IPS DF 6.9 (cell line): ENCODE results near the gene POLR1E.

Experiments used
- DNase-seq: peaks from one replicate; pipeline ENCODE4 v3.0.0-alpha.2; 2013; ENCODE audit warnings: low read depth, low spot score
- H3K27ac ChIP-seq: one replicate; pipeline ENCODE4 v1.5.1; 2013; ENCODE audit warnings: low read length, control low read depth
- H3K27me3 ChIP-seq: 2 replicates; pipeline ENCODE4 v1.6.1; 2013; ENCODE audit warnings: mild to moderate bottlenecking, low read length; ENCODE audit not compliant: control insufficient read depth, insufficient read depth
- H3K36me3 ChIP-seq: 2 replicates; pipeline ENCODE4 v1.6.1; 2013; ENCODE audit warnings: low read length; ENCODE audit not compliant: control insufficient read depth, insufficient read depth
- H3K4me1 ChIP-seq: 2 replicates; pipeline ENCODE4 v1.6.1; 2013; ENCODE audit warnings: low read length; ENCODE audit not compliant: control insufficient read depth, insufficient read depth
- H3K4me3 ChIP-seq: 2 replicates; pipeline ENCODE4 v1.5.1; 2013; ENCODE audit warnings: mild to moderate bottlenecking, low read length
- H3K9me3 ChIP-seq: 2 replicates; pipeline ENCODE4 v1.6.1; 2013; ENCODE audit warnings: low read length, inconsistent platforms; ENCODE audit not compliant: control insufficient read depth, insufficient read depth
- WGBS: extraction: QIAGEN DNeasy Blood & Tissue Kit; methylation state at CpG from one replicate; pipeline ENCODE4 v1.1.7; 2013; ENCODE audit warnings: mixed read lengths, missing lambda C conversion rate; ENCODE audit not compliant: insufficient read length, insufficient coverage; 5-methylcytosine and 5-hydroxymethylcytosine counted together

The POLR1E gene

DNA sequence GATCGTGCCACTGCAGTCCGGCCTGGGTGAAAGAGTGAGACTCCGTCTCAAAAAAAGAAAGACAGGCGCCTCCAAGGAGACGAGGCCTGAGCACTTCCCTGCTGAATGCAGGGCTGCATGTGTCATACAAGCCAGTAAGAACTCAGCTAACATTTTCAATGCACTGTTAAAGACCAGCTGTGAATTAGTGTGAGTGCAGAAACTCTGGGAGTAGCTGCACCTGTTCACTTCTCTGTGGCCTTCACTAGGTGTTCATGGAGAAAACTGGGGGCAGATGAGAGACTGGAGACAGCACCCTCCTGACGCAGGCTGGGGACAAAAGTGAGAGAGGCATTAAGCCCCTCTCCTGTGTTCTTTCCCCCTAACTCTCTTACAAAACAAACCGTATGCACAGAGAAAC, 48.7 kb downstream of the POLR1E start:
- no peak overlapping the region for H3K27ac ChIP-seq
- no CpG with 5 or more reads among the region's 7 CpGs for WGBS
- H3K4me3 ChIP-seq = no peak overlapping the region
- no peaks in the 10 kb centered on the region for H3K4me1 ChIP-seq
- DNase-seq = no peak
- H3K27me3 ChIP-seq = no peaks in the 10 kb centered on the region
- no peaks in the 10 kb centered on the region for H3K9me3 ChIP-seq
- no peaks in the 10 kb centered on the region for H3K36me3 ChIP-seq

DNA sequence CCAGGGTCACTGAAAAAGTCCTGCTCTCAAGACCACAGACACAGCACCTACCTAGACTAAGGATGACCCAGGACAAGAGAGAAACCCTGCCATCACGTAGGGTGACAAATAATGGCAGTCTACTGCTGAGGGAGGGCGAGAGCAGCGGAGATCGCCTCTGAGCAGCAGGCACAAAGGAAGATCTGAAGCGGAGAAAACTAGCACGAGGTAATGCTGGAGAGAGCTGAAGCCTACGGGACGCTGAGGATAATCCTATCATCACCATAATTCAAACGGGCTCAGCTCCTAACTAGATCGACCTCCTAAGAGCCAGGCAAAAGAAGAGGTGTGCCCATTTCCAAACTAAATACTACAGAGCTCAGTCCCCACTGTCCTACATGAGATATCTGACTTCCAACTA, 49.2 kb downstream of the POLR1E start:
- DNase-seq = no peak
- H3K27me3 ChIP-seq = no peaks in the 10 kb centered on the region
- H3K27ac ChIP-seq = no peak overlapping the region
- H3K36me3 ChIP-seq = no peaks in the 10 kb centered on the region
- H3K4me3 ChIP-seq = no peak overlapping the region
- no peaks in the 10 kb centered on the region for H3K4me1 ChIP-seq
- no peaks in the 10 kb centered on the region for H3K9me3 ChIP-seq
- WGBS = no CpG with 5 or more reads among the region's 10 CpGs

GRCh38 chr9:37538099-37538498, 52.4 kb downstream of the POLR1E start:
- DNase-seq = no peak
- H3K4me3 ChIP-seq = no peak overlapping the region
- H3K27me3 ChIP-seq = no peaks in the 10 kb centered on the region
- WGBS = no CpG with 5 or more reads among the region's 7 CpGs
- no peak overlapping the region for H3K27ac ChIP-seq
- peaks cover 5% of the 10 kb centered on the region; the same call in 1 of the 2 replicates for H3K36me3 ChIP-seq
- H3K9me3 ChIP-seq = no peaks in the 10 kb centered on the region
- no peaks in the 10 kb centered on the region for H3K4me1 ChIP-seq

DNA sequence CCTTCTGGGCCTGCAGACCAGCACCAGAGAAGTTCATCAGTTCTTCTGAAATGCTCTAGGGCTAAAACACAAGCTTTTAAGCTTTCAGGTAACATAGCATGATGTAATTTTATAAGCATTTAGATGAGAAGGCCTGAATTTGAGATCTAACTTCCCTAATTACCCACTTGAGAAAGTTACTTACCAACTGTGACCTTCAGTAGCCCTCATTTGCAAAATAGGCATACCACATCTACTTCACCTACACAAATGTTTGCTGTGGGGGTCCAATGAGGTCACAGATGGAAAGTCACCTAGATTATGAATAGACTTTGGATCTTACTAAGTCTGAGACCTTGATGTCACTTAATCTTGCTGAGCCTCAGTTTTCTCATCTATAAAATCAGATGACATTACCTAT, 53.9 kb downstream of the POLR1E start:
- H3K36me3 ChIP-seq = peaks cover 5% of the 10 kb centered on the region; the same call in 1 of the 2 replicates
- no peaks in the 10 kb centered on the region for H3K9me3 ChIP-seq
- DNase-seq = no peak
- no peak overlapping the region for H3K4me3 ChIP-seq
- no peaks in the 10 kb centered on the region for H3K27me3 ChIP-seq
- no peak overlapping the region for H3K27ac ChIP-seq
- H3K4me1 ChIP-seq = no peaks in the 10 kb centered on the region

DNA sequence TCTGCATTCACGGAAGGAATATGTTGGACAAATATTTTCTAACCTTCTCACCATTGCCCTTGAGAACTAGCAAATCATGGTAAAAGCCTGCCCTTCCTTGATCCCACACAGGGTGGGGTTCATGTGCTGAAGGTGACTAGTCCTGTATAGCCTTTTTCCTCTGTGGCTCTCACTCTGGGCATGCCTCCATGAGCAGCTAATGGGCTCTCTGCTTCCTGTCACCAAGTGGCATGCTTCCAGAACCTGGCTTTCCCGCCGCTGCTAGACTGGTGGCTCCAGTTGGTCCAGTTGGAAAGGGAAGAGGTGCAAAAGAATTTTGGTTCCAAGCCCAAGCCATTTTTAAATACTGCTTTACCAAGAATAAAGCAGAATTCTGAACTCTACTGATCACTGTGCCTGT, 54.9 kb downstream of the POLR1E start:
- DNase-seq = no peak
- Histone ChIP-seq H3K27me3 (no peaks in the 10 kb centered on the region), H3K27ac (no peak overlapping the region), H3K4me3 (no peak overlapping the region), H3K4me1 (no peaks in the 10 kb centered on the region), H3K36me3 (peaks cover 5% of the 10 kb centered on the region; the same call in 1 of the 2 replicates), H3K9me3 (no peaks in the 10 kb centered on the region)
- no CpG with 5 or more reads among the region's 3 CpGs for WGBS

DNA sequence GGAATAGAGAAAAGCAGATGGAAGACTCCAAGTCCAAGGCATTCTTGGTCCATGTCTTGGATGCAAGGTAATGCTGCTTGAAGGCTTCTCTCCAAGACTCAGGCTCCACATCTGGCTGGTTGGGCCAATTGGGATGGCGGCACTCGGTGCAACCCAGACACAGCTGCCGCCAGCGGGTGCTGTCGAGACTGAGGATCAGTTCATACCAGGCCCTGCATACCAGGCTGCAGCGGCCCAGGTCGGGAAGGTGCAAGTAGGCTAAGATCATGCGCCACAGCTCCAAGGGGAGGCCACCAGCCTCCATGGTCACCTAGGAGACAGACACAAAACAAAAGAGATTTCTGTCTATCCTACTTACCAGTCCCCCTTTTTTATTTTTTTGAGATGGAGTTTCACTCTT, 55.7 kb downstream of the POLR1E start:
- Histone ChIP-seq H3K4me3 (no peak overlapping the region), H3K36me3 (peaks cover 5% of the 10 kb centered on the region; the same call in 1 of the 2 replicates), H3K4me1 (no peaks in the 10 kb centered on the region), H3K9me3 (no peaks in the 10 kb centered on the region), H3K27me3 (no peaks in the 10 kb centered on the region), H3K27ac (no peak overlapping the region)
- WGBS = no CpG with 5 or more reads among the region's 8 CpGs
- no peak for DNase-seq

DNA sequence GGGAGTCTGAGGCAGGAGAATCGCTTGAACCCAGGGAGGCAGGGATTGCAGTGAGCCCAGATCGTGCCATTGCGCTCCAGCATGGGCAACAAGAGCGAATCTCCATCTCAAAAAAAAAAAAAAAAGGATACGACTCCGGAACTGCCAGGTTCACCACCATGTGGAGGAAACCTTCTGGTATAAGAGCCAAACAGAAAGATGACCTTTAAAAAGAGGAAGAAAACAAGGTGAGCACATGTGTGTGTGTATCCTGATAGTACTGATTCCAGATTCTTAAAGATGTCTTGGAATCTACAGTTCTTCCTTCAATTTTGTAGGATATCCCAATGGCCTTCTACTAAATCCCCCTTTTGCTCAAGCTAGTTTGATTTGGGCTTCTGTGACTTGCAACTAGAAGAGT, 56.7 kb downstream of the POLR1E start:
- no peak for DNase-seq
- no CpG with 5 or more reads among the region's 6 CpGs for WGBS
- Histone ChIP-seq H3K4me1 (no peaks in the 10 kb centered on the region), H3K36me3 (peaks cover 5% of the 10 kb centered on the region; the same call in 1 of the 2 replicates), H3K4me3 (no peak overlapping the region), H3K9me3 (no peaks in the 10 kb centered on the region), H3K27ac (no peak overlapping the region), H3K27me3 (no peaks in the 10 kb centered on the region)

GRCh38 chr9:37542895-37543294, 57.1 kb downstream of the POLR1E start:
- Histone ChIP-seq H3K4me1 (no peaks in the 10 kb centered on the region), H3K36me3 (peaks cover 5% of the 10 kb centered on the region; the same call in 1 of the 2 replicates), H3K27ac (no peak overlapping the region), H3K9me3 (no peaks in the 10 kb centered on the region), H3K27me3 (no peaks in the 10 kb centered on the region), H3K4me3 (no peak overlapping the region)
- DNase-seq = no peak
- no CpG with 5 or more reads among the region's 1 CpG for WGBS

DNA sequence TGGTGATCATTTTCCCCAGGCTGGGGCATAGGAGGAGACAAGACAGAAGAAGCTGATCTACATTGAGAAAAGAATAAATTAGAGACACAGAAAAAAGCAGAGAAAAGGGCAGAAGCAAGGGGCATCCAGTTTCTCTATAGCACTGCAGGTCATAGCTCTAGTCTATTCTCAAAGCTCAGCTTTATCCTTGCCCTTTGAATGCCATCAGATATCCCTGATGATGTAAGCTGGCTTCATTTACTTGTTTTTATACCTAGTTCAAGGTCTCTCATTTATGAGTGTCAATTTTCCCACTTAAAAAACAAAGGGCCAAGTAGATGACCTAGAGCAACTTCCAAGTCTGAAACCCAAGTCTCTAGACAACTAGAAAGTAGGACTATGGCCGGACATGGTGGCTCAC, 57.7 kb downstream of the POLR1E start:
- H3K4me1 ChIP-seq = no peaks in the 10 kb centered on the region
- H3K9me3 ChIP-seq = no peaks in the 10 kb centered on the region
- no peak for DNase-seq
- peaks cover 5% of the 10 kb centered on the region; the same call in 1 of the 2 replicates for H3K36me3 ChIP-seq
- H3K27me3 ChIP-seq = no peaks in the 10 kb centered on the region
- H3K4me3 ChIP-seq = no peak overlapping the region
- H3K27ac ChIP-seq = no peak overlapping the region
- WGBS = no CpG with 5 or more reads among the region's 1 CpG

GRCh38 chr9:37547328-37547878, 61.7 kb downstream of the POLR1E start:
- no peaks in the 10 kb centered on the region for H3K9me3 ChIP-seq
- no CpG with 5 or more reads among the region's 5 CpGs for WGBS
- H3K4me1 ChIP-seq = no peaks in the 10 kb centered on the region
- H3K27me3 ChIP-seq = no peaks in the 10 kb centered on the region
- no peaks in the 10 kb centered on the region for H3K36me3 ChIP-seq
- DNase-seq = no peak
- no peak overlapping the region for H3K27ac ChIP-seq
- no peak overlapping the region for H3K4me3 ChIP-seq

- H3K27ac ChIP-seq = no peak overlapping the region
- DNase-seq = no peak
- H3K4me3 ChIP-seq = no peak overlapping the region
- H3K27me3 ChIP-seq = no peaks in the 10 kb centered on the region
- H3K9me3 ChIP-seq = no peaks in the 10 kb centered on the region
- no peaks in the 10 kb centered on the region for H3K36me3 ChIP-seq
- H3K4me1 ChIP-seq = no peaks in the 10 kb centered on the region
Observed at GRCh38 chr9:37549527-37549926, 63.8 kb downstream of the POLR1E start.
